Muscle of back (tissue), 13 donors: ENCODE data around the gene NMS. TPM values are rescaled to one million over a fixed set of nuclear protein-coding genes. Genes with fewer than 3 reads are reported as not detected.
"Not testable (repeated sequence)": the region's sequence is repeated elsewhere in the genome, so short reads cannot be mapped to it uniquely, and the experiment has no call there.

ENCODE experiments used
- DNase-seq, 3 donors: peaks; one replicate each; pipeline versions ENCODE4 v3.0.0 to v3.0.0-alpha.2; 2013
- long read RNA-seq, 9 donors: transcript quantifications; one replicate each; lab custom pipeline, GENCODE V29; 2026
- polyA plus RNA-seq, 10 donors: library from polyadenylated mRNA; unstranded; fragments of 120-200 nt; gene quantifications; one replicate each; pipeline ENCODE4 v1.2.1, GENCODE V29; 2013; ENCODE audit not compliant: insufficient read length in 10 of 10

Gene NMS
- not detected for polyA plus RNA-seq
- long read RNA-seq, donor 1: 0 reads
- long read RNA-seq, donor 2: 0 reads
- long read RNA-seq, donor 3: 0 reads
- long read RNA-seq, donor 4: 0 reads
- long read RNA-seq, donor 5: 0 reads
- long read RNA-seq, donor 6: 0 reads
- long read RNA-seq, donor 7: 0 reads
- long read RNA-seq, donor 8: 0 reads
- long read RNA-seq, donor 9: 0 reads

- no peak for DNase-seq
These were observed at the start of gene NMS for GRCh38 chr2:100470182-100470581. NMS (plus strand) TSS chr2:100470482; CDS start chr2:100470489, 7 bp downstream.

GRCh38 chr2:100422320-100423055 lies 47.8 kb upstream of the NMS start:
- peak in 2 of 3 donors; percentile 10 to 26 for DNase-seq

GRCh38 chr2:100423631-100424030 lies 46.7 kb upstream of the NMS start:
- no peak for DNase-seq

GRCh38 chr2:100424277-100424875 lies 45.9 kb upstream of the NMS start:
- no peak for DNase-seq

GRCh38 chr2:100425107-100425506 lies 45.2 kb upstream of the NMS start:
- no peak for DNase-seq

GRCh38 chr2:100425573-100426383 lies 44.5 kb upstream of the NMS start:
- DNase-seq: no peak

- no peak for DNase-seq
These were observed 43.9 kb upstream of the NMS start for GRCh38 chr2:100426384-100426720.

GRCh38 chr2:100427111-100427510 lies 43.2 kb upstream of the NMS start:
- DNase-seq: no peak

GRCh38 chr2:100427627-100428258 lies 42.5 kb upstream of the NMS start:
- peak in 2 of 3 donors; percentile 19 to 30 for DNase-seq

- no peak for DNase-seq
These were observed 40.6 kb upstream of the NMS start for GRCh38 chr2:100429726-100430125.

GRCh38 chr2:100437751-100438150 lies 32.5 kb upstream of the NMS start:
- no peak for DNase-seq

- DNase-seq: no peak
These were observed 23.6 kb upstream of the NMS start for GRCh38 chr2:100446696-100447095.

- DNase-seq: no peak
These were observed 19.2 kb upstream of the NMS start for GRCh38 chr2:100451092-100451491.

GRCh38 chr2:100451734-100452133 lies 18.5 kb upstream of the NMS start:
- DNase-seq: no peak

- DNase-seq: no peak
These were observed 16.4 kb upstream of the NMS start for GRCh38 chr2:100453853-100454252.

- not testable (repeated sequence) for DNase-seq
These were observed 13.9 kb upstream of the NMS start for GRCh38 chr2:100456357-100456756.

- DNase-seq: no peak
These were observed 9.3 kb upstream of the NMS start for GRCh38 chr2:100460904-100461530.

- peak; percentile 19 to 54 (median 51) for DNase-seq
These were observed 724 bp downstream of the NMS start for GRCh38 chr2:100470898-100471514.

- DNase-seq: no peak
These were observed 6.3 kb downstream of the NMS start for GRCh38 chr2:100476606-100477005.

- DNase-seq: peak in 1 of 3 donors; percentile 4
These were observed 12.5 kb downstream of the NMS start for GRCh38 chr2:100482741-100483140.

GRCh38 chr2:100483895-100484294 lies 13.6 kb downstream of the NMS start:
- DNase-seq: no peak
